H1 (cell line): ENCODE results near the gene ACSF2. TPM values are rescaled to one million over a fixed set of nuclear protein-coding genes. Genes with fewer than 3 reads are reported as not detected.

Experiments
- ATF2 ChIP-seq: IDR thresholded peaks from 2 replicates; pipeline ENCODE4 v1.6.1; 2012; ENCODE audit warnings: low read length, inconsistent platforms
- CBX5 ChIP-seq: fragments of 300-800, 300-1000 bp; sonication (generic); IDR thresholded peaks from 2 replicates; pipeline ENCODE4 v1.7.1; 2016; ENCODE audit warnings: antibody characterized with exemption, low read length, low read depth
- CBX8 ChIP-seq: fragments of 300-800, 300-1000 bp; sonication (generic); IDR thresholded peaks from 2 replicates; pipeline ENCODE4 v1.7.1; 2016; ENCODE audit warnings: low read depth, low read length, borderline replicate concordance
- GABPA ChIP-seq: IDR thresholded peaks from 2 replicates; pipeline ENCODE4 v1.6.1; 2011; ENCODE audit warnings: mild to moderate bottlenecking, low read length, moderate library complexity, borderline replicate concordance; ENCODE audit not compliant: insufficient read depth
- RBBP5 ChIP-seq: IDR thresholded peaks from 2 replicates; pipeline ENCODE4 v1.7.1; 2012; ENCODE audit warnings: low read depth, mild to moderate bottlenecking, inconsistent platforms, low read length, moderate library complexity, borderline replicate concordance
- SP1 ChIP-seq: IDR thresholded peaks from 2 replicates; pipeline ENCODE4 v1.6.1; 2011; ENCODE audit warnings: low read depth, low read length
- YY1 ChIP-seq: IDR thresholded peaks from 2 replicates; pipeline ENCODE4 v1.6.1; 2011; ENCODE audit warnings: low read depth, mild to moderate bottlenecking, low read length
- polyA plus RNA-seq, 7 experiments: library from polyadenylated mRNA; depleted of rRNA in 3 of 7; stranded (reverse) in 5 of 7; unstranded in 2 of 7; fragments of >200 nt in 5 of 7; fragments of 200-250 nt in 2 of 7; gene quantifications; 1 replicate in 5 of 7; 2 replicates in 1 of 7; 4 replicates in 1 of 7; pipeline versions ENCODE4 v1.2.1 to v1.2.3, GENCODE V29; 2011 to 2013; ENCODE audit warnings: missing spikeins in 2 of 7, mixed read lengths in 2 of 7
- total RNA-seq: library from RNA; stranded (reverse); fragmentation: NEBNext Ultra II Directional; extraction: Animal tissue kit (Norgen Biotek cat#: 25700); gene quantifications from 2 replicates; pipeline ENCODE4 v1.2.1, GENCODE V29; 2021
- TF ChIP-seq, protein P1 (sequence below), 3 experiments: IDR thresholded peaks; 1 replicate in 2 of 3; 2 replicates in 1 of 3; pipeline versions ENCODE4 v1.5.1 to v1.6.1; 2011; ENCODE audit warnings: low read length in 3 of 3, mild to moderate bottlenecking in 3 of 3, inconsistent platforms in 2 of 3, low read depth in 1 of 3, moderate library complexity in 1 of 3; ENCODE audit not compliant: insufficient read depth in 1 of 3; ENCODE audit errors: control extremely low read depth in 1 of 3

Gene ACSF2
- total and polyA plus RNA-seq, 2 of the 8 experiments (the other 6 are each of a cell fraction or from before 2014, with no cell fraction given), result 14.5 to 16.3 TPM

DNA sequence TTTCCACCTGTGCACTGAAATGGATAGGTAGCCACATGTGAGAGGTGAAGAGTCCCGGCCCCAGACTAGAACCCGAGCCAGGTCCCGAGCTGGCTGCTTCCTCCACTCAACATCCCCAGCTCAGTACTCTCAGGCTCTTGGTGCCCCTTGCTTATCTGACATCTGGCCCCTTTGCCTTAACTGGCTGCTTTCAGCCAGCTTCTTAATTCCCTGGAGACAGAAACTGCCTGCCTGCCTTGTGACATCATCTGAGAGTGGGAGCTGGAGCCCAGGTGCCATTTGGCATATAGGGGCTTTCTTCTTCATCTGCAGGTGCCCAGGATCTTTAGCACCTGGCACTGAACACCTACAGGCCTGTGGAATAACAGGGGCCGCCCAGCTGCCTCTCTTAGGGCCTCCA is 33.7 kb downstream of the ACSF2 start (continued):
- TF ChIP-seq ATF2, result no peak
- TF ChIP-seq, protein P1, sequence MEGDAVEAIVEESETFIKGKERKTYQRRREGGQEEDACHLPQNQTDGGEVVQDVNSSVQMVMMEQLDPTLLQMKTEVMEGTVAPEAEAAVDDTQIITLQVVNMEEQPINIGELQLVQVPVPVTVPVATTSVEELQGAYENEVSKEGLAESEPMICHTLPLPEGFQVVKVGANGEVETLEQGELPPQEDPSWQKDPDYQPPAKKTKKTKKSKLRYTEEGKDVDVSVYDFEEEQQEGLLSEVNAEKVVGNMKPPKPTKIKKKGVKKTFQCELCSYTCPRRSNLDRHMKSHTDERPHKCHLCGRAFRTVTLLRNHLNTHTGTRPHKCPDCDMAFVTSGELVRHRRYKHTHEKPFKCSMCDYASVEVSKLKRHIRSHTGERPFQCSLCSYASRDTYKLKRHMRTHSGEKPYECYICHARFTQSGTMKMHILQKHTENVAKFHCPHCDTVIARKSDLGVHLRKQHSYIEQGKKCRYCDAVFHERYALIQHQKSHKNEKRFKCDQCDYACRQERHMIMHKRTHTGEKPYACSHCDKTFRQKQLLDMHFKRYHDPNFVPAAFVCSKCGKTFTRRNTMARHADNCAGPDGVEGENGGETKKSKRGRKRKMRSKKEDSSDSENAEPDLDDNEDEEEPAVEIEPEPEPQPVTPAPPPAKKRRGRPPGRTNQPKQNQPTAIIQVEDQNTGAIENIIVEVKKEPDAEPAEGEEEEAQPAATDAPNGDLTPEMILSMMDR (IDR thresholded peaks at IDR 0.05; ENCODE audit: control extremely low read depth in 1 of 3, insufficient read depth in 1 of 3, low read depth in 1 of 3, low read length in 3 of 3), result no peak
- TF ChIP-seq YY1, result no peak
- no peak for TF ChIP-seq CBX8
- no peak for TF ChIP-seq SP1
- no peak for TF ChIP-seq RBBP5
- no peak for TF ChIP-seq GABPA
- no peak for TF ChIP-seq CBX5
